Measurements from ENCODE around the gene PAN2.
"Not testable (repeated sequence)": the region's sequence is repeated elsewhere in the genome, so short reads cannot be mapped to it uniquely, and the experiment has no call there.

The PAN2 gene

DNA sequence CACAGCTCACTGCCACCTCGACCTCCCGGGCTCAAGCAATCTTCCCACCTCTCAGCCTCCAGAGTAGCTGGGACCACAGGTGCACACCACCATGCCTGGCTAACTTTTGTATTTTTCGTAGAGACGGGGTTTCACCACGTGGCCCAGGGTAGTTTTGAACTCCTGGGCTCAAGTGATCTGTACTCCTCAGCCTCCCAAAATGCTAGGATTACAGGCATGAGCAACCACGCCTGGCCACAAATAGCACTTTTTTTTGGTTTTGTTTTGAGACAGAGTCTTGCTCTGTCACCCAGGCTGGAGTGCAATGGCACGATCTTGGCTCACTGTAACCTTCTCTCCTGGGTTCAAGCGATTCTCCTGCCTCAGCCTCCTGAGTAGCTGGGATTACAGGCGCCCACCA is 13.5 kb upstream of the PAN2 start:
- not testable (repeated sequence) for DNase-seq (ENCODE audit: low spot score)

DNA sequence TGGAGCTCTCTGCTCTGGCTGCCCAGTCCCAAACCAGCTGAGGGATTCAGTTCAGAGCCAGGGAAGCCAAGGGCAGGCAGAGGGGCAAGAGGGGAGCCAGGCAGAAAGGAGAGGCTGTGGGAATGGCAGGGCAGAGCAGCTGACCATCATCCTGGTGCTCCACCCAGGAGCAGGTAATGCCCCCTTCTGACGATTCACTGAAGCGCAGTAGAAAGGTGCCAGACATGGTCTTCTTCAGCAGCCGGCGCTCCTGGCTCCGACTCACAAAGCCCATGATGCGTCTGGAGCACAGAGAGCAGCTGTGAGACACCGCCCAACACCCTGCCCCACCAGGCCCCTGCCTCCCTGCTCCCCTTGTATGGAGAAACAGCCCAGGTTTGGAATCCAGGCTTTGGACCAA is 12.9 kb upstream of the PAN2 start:
- DNase-seq (ENCODE audit: low spot score): peak; percentile 13

DNA sequence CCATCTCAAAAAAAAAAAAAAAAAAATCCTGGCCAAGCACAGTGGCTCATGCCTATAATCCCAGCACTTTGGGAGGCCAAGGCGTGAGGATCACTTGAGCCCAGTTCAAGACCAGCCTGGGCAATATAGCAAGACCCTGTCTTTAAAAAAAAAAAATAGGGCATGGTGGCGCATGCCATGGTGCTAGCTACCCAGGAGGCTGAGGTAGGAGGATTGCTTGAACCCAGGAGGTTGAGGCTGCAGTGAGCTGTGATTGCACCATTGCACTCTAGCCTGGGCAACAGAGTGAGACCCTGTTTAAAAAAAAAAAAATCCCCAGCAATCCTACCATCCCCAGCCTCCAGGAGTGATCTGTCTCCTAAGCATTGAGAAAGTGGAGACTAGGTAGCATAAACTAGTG is 8.5 kb upstream of the PAN2 start:
- not testable (repeated sequence) for DNase-seq (ENCODE audit: low spot score)

DNA sequence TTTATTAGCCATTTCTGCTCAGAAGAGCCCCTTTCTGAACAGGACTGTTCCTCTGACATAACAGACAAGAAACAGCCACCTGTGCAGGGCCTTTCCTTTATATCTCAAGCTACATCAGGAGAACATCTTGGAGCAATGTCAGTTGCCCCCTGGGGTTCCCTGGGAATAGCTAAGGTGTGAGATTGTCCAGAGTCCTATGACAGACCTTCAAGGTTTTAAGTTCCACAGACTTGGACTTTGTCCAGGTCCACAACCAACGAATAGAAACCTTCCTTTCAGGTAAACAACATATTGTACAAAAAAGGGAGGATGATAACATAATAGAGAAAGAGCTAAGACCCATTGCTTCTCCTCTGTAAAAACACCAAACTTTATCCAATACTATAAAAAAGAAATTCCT is 7.8 kb upstream of the PAN2 start:
- no peak for DNase-seq (ENCODE audit: low spot score)

DNA sequence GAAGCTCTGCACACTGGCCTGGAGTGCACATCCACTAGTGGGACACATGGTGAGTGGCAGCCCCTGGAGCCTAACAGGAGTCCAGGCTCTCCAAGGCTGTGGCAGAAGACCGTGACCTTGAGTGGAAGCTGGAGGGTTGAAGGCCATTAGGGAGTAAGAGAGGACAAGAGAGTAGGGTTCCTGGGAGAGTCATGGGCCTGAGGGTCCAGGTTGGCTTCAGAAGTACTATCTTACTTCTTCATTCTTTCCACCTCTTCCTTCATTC is 5.3 kb upstream of the PAN2 start:
- DNase-seq (ENCODE audit: low spot score): no peak

DNA sequence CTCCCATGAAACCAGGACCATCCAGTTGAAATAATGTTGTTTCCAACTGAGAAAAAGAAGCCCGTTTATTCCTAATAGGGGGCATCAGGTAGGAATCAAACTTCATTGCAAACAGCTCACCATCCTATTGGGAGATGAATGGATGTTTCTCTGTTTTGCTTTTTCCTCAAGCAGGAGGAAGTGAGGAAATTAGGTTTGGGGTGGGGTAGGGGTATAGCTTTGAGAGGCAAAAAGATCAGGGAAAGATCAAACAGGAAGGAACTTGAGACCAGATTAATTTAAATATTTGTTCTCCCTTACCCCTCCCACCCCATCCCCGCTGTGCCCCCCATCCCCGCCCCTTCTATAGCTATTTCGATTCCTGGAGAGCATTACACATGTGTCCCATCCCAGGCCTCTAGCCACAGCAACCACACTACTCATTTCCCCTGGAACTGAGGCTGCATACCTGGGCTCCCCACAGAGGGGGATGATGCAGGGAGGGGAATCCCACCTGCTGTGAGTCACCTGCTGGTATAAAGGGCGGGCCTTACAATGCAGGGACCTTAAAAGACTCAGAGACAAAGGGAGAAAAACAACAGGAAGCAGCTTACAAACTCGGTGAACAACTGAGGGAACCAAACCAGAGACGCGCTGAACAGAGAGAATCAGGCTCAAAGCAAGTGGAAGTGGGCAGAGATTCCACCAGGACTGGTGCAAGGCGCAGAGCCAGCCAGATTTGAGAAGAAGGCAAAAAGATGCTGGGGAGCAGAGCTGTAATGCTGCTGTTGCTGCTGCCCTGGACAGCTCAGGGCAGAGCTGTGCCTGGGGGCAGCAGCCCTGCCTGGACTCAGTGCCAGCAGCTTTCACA is 4.7 kb upstream of the PAN2 start, which contains the start of gene IL23A:
Gene IL23A (plus strand): TSS at position 577 of the 850 bp plus-strand sequence. CDS start 161 bp downstream, at position 738.
- DNase-seq (ENCODE audit: low spot score): peak; percentile 98

DNA sequence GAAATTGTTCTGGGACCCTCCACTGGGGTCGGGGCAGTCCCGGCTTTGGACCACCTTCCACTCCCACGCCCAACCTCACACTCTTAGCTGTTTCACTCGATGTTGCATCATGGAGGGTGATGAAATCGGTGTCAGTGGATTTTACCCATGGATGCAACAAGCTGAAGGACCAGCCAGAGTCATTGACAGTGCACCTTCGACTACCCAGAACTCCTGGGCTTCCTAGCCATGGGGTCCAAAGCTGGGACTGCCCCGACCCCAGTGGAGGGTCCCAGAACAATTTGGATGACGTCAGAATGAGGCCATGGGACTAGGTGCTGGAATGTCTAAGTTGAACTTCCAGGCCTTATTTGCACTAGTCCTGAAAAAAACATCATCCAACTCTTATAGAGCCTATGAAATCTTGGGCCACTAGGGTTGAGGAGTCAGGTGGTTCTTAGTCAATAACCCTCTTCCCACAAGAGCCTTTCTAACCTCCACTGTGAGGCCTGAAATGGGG is 4.0 kb upstream of the PAN2 start:
- DNase-seq (ENCODE audit: low spot score): peak; percentile 19

DNA sequence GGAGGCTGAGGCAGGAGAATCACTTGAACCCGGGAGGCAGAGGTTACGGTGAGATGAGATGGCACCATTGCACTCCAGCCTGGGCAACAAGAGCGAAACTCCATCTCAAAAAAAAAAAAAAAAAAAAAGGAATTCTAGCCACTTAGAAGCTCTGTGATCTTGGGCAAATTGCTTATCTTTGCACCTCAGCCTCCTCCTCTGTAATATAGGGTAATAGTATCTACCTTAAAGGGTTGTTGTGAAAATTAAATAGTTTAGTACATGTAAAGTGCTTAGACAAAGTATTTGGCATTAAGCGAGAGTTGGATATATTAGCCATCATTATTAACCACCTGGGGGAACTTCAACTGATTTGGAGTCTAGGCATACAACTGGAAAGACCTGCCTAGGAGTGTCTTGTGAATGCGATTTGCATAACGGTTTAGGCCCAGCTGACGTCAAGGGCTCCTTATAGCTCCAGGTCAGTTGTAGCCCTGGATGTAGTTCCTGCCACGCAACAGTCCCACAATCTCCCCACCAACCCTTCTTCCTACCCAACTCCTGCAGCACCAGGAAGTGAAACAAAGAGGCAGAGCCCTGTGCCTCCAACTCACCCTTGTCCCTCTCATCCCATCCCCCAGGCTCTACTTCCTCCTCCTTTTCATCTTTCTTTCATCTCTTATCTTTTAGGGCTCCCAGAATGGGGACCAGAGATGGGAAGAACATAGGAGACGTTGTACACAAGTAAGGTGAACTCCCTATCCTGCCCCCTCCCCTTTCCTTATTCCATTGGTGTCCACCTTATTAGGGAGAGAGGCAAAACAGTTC is 2.8 kb upstream of the PAN2 start:
- DNase-seq (ENCODE audit: low spot score): no peak

DNA sequence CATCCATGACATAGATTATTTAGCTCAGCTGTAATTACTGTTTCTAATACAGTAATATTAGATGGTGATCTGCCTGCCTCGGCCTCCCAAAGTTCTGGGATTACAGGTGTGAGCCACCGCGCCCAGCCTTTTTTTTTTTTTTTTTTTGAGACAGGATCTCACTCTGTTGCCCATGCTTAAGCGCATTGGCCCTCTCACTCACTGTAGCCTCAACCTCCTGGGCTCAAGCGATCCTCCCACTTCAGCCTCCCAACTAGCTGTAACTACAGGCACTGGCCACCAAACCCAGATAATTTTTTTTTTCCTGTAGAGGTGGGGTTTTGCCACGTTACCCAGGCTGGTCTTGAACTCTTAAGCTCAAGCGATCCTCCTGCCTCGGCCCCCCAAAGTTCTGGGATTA is 1.7 kb upstream of the PAN2 start:
- DNase-seq (ENCODE audit: low spot score): not testable (repeated sequence)

DNA sequence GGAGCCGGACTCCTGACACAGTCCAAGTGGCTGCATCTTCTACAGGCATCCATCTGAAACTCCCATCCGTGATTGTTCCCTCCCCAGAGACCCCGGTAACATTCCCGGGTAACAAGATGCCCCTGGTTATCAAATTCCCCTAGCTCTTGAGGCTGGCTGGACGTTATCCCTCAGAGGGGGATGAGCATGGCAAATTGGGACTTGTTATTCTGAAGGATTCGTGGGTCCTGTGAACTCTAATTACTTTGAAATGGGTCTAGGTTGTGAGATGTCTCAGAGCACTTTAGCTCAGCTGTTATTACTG is 642 bp upstream of the PAN2 start:
- DNase-seq (ENCODE audit: low spot score): no peak

DNA sequence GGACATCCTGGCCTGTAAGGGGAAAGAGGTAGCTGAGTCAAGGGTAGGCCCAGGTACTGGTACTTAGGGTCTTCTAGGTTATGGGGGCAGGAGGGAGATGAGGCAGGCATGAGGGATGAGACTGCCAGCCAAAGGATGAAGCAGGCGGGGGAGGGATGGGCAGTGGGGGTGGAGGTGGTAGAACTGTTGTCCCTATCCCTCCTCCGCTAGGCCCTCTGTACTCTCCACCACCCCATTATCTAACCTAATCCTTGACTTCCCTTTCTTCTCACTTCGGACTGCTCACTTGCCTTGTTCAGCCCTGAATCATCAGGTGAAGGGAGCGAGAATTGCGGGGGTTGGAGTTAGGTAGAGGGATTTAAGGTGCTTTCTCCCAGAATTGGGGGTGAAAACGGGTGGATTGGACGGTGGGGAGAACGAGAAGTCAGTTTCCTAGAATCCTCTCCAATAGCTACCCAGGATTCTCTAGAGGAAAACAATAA is 562 bp downstream of the PAN2 start:
- no peak for DNase-seq (ENCODE audit: low spot score)

DNA sequence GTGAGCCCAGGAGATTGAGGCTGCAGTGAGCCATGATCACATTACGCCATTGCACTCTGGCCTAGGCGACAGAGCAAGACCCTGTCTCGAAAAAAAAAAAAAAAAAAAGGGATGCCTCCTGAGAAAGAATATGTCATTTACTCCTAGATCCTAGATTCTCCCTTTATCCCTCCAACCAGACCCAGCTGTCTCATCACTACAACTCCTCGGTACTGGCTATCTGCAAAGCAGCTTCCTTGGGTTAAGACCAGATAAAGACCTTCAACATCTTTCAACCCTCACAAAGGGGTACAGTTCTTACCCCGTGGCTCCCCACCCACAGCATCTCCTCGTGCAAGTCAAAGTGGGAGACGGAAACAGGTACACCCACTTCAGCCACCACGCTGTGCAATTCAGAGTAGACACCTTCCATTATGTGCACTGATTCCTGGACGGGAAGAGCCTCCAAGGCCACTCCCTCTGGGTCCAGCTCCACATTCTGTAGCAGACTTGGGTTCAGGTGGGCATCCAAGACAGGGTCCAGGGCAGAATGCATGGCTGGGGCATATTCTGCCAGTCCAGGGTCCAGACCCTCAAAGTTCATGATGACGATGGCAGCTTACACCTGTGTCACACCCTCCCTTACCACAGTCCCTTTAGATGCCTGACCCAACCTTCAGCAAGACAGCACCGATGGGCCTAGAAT is 1.1 kb downstream of the PAN2 start:
- DNase-seq (ENCODE audit: low spot score): no peak

DNA sequence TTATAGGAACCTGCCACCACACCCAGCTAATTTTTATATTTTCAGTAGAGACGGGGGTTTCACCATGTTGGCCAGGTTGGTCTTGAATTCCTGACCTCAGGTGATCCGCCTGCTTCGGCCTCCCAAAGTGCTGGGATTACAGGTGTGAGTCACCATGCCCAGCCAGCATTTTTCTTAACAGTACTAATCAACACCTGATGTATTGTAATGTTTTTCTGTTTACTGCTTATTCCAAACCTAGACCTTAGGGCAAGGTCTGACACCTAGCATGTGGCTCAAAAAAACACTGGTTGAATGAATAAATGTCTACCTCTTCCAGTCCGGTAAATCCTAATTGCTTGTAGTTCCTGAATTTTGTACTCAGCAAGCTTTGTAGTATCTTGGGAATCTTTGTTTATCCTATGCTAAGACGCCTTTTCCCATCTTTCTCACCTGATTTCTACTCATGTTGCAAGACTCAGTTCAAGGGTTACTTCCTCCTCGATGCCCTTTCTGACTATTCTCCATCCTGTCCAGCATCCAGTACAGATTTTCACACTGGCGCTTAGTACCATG is 2.8 kb downstream of the PAN2 start:
- peak; percentile 18 for DNase-seq (ENCODE audit: low spot score)

DNA sequence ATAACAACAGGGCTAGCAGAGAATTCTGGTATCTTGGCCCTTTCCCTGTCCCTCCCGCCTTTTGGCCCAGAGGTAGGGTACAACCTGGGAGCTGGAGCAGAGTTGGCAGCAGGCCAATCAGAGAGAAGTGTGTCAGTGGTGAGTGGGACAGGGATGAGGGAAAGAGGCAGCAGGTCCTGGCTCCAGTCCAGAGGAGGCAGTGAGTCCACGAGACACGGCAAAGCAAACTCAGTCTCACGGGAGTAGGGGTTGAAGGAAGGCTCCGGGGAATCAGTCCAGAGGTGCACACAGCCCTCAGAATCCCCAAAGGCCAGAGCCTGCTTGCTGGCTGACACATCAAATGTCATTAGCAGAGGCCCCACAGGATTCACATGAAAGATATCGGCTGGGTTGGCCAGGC is 7.3 kb downstream of the PAN2 start:
- peak; percentile 23 for DNase-seq (ENCODE audit: low spot score)

DNA sequence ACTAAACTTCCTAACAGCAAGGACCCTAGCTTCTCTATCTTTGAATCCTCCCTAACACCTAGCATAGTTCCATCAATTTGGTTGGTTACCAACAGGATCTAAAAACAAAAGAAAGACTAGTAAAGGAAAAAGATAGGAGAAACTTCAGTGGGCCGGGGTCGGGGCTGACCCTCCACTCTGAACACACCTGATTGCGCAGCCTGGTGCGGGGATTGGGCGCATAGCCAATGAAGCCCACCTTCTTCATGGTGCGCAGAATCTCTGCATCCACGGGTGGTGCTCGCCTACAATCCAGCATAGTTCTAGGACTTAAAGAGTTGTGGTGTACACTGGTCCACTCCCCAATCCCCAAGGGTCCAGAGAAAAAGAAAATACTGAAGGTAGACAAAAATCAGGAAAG is 7.7 kb downstream of the PAN2 start:
- no peak for DNase-seq (ENCODE audit: low spot score)

DNA sequence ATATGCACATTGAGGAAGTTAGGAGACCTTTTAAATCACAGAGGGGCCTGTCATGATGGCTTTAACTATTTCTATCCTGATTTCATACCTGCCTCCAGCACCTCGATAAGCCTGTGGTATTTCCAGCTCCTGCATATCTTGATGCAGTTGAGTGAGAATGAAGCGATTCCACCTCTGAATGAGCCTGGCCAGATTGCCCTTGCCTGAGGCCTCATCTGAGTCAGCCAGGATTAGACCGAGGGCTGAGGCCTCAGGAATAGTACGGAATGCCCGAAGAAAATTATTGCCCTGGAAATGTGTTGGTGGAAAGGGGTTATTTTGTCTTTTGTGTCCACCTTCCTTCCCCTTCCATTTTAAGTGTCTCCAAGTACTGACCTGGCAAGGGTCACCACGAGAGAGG is 9.6 kb downstream of the PAN2 start:
- no peak for DNase-seq (ENCODE audit: low spot score)

DNA sequence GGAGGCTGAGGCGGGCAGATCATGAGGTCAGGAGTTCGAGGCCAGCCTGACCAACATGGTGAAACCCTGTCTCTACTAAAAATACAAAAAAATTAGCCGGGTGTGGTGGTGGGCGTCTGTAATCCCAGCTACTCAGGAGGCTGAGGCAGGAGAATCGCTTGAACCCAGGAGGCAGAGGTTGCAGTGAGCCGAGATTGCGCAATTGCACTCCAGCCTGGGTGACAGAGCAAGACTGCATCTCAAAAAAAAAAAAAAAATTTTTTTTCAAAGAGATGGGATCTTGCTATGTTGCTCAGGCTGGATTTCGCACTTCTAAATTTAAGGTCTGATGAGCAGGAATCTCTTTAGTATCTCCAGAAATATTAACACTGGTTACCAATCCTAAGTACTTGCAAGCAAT is 12.2 kb downstream of the PAN2 start:
- not testable (repeated sequence) for DNase-seq (ENCODE audit: low spot score)

DNA sequence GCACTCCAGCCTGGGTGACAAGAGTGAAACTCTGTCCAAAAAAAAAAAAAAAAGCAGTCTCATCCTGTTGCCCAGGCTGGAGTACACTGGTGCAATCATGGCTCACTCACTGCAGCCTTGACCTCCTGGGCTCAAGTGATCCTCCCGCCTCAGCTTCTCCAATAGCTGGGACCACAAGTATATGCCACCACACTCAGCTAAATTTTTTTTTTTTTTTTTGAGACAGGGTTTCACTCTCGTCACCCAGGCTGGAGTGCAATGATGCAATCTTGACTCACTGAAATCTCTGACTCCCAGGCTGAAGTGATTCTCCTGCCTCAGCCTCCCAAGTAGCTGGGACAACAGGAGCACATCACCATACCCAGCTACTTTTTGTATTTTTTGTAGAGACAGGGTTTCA is 12.8 kb downstream of the PAN2 start:
- peak; percentile 25 for DNase-seq (ENCODE audit: low spot score)

DNA sequence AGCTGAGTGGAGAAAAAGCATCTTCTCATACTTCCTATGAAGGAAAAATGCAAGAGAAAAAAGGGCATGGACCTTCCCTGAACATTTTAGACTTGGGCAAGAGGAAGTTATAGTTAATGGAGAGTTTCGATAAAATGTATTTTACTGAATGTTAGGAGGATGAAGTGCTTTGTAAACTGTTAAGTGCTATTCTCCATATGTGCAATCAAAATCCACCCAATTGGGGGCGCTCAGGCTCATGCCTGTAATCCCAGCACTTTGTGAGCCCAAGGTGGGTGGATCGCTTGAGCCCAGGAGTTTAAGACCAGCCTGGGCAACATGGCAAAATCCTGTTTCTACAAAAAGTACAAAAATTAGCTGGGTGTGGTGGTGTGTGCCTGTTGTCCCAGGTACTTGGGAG is 16.1 kb downstream of the PAN2 start:
- no peak for DNase-seq (ENCODE audit: low spot score)

DNA sequence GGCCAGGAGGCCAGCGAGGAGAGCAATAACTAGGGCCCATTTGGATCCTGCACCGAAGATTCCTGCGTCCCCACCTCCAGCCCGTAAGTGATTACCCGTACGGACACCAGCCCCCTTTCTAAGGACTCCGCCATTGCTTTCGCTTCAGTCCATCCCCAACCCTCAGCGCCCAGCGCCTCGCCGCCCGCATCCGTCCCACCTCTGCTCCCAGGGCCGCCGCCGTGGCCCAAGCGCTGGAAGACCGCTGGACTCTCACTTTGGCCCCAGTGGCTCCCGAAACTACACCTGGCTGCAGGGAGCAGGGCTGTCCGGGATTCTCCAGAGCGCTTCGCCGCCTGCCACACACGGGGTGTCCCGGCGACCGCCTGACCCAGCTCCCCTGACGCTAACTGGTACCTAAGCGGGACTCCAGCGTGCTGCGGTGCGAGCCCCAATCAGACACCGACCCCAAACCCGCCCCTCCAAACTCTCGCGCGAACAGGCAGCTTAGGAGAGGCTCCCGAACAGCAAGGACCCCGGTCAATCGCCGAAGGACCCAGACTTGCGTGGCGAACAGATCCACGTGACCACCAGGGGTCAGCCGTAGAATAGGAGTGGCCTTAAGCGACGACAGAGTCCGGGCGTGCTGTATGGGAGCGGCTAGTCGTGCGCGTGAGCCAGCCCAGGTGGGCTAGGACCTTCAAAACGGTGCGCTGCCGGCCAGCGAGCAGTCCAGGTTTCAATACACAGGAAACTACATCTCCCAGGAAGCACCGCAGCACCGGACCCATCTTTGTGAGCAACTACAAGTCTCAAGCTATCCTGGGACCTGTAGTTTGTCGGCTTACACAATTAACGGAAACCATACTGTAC is 18.0 kb downstream of the PAN2 start, which contains the start of gene CNPY2:
Gene CNPY2 (minus strand): TSS at position 367 of the 852 bp plus-strand sequence. CDS start 771 bp downstream, outside the sequence.
- peak; percentile 100 for DNase-seq (ENCODE audit: low spot score)

DNA sequence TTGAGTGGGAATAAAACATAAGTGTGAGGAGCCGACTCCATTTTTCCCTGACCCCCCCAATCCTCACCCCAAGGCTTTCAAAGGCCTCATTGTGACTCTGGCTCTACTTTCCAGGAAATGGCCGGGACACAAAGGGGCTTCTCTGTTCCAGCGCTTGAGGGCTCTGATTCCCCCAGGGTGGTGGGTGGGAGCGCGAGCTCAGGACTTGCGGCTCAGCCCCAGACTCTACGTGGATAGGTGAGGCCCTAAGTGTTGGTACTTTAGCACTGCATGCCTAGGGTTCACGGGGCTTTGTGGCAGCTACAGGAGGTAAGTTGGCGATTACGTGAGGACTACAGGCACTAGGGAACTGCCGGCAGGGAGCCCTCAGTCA is 18.6 kb downstream of the PAN2 start:
- peak; percentile 31 for DNase-seq (ENCODE audit: low spot score)
